H7 (cell line): Measurements from ENCODE around the gene FIBIN. TPM values are rescaled to one million over a fixed set of nuclear protein-coding genes. Genes with fewer than 3 reads are reported as not detected.
"Not testable (repeated sequence)": the region's sequence is repeated elsewhere in the genome, so short reads cannot be mapped to it uniquely, and the experiment has no call there.

ENCODE experiments used
- DNase-seq: peaks from one replicate; pipeline ENCODE4 v3.0.0; 2012
- H3K27me3 ChIP-seq: 2 replicates; pipeline ENCODE4 v1.6.0; 2011; ENCODE audit warnings: mild to moderate bottlenecking, low read length; ENCODE audit not compliant: control insufficient read depth, insufficient read depth
- H3K36me3 ChIP-seq: replicated peaks from 2 replicates; pipeline ENCODE4 v1.5.1; 2011; ENCODE audit warnings: low read length; ENCODE audit not compliant: control insufficient read depth, insufficient read depth
- H3K4me3 ChIP-seq: 2 replicates; pipeline ENCODE4 v1.5.1; 2011; ENCODE audit warnings: low read depth, mild to moderate bottlenecking, control low read depth, low read length, moderate library complexity; ENCODE audit not compliant: insufficient read depth
- total RNA-seq: library from RNA; depleted of rRNA; stranded (reverse); fragments of >200 nt; shearing (Covaris generic); gene quantifications from 2 replicates; pipeline ENCODE4 v1.2.3, GENCODE V29; 2014

FIBIN gene
- total RNA-seq, 1 experiment from 2014 or later = 0.07 TPM

- H3K36me3 ChIP-seq = no peaks in the 10 kb centered on the region
- H3K4me3 ChIP-seq = peak overlapping the region; percentile 40; the same call in 1 of the 2 replicates
- no peaks in the 10 kb centered on the region for H3K27me3 ChIP-seq
- DNase-seq = no peak
Observed at GRCh38 chr11:26964339-26964738, 29.6 kb upstream of the FIBIN start.

- H3K27me3 ChIP-seq, H3K36me3 ChIP-seq: not testable (repeated sequence)
- peak; percentile 7 for DNase-seq
- H3K4me3 ChIP-seq = peak overlapping the region; percentile 40
Observed at GRCh38 chr11:26964847-26965485, 28.9 kb upstream of the FIBIN start.

- no peaks in the 10 kb centered on the region for H3K27me3 ChIP-seq
- H3K4me3 ChIP-seq = no peak overlapping the region
- no peak for DNase-seq
- no peaks in the 10 kb centered on the region for H3K36me3 ChIP-seq
Observed at GRCh38 chr11:26971961-26972360, 22.0 kb upstream of the FIBIN start.

- Histone ChIP-seq H3K36me3 (no peaks in the 10 kb centered on the region), H3K27me3 (no peaks in the 10 kb centered on the region), H3K4me3 (no peak overlapping the region)
- DNase-seq = no peak
Observed at GRCh38 chr11:26974069-26974783, 19.7 kb upstream of the FIBIN start.

- Histone ChIP-seq H3K27me3 (no peaks in the 10 kb centered on the region), H3K4me3 (no peak overlapping the region), H3K36me3 (no peaks in the 10 kb centered on the region)
- no peak for DNase-seq
Observed at GRCh38 chr11:26974996-26975395, 18.9 kb upstream of the FIBIN start.

GRCh38 chr11:26976389-26976788 is 17.5 kb upstream of the FIBIN start:
- H3K36me3 ChIP-seq = no peaks in the 10 kb centered on the region
- H3K4me3 ChIP-seq = no peak overlapping the region
- no peak for DNase-seq
- no peaks in the 10 kb centered on the region for H3K27me3 ChIP-seq

GRCh38 chr11:26977209-26977608 is 16.7 kb upstream of the FIBIN start:
- H3K27me3 ChIP-seq, H3K4me3 ChIP-seq, DNase-seq, H3K36me3 ChIP-seq: not testable (repeated sequence)

- H3K4me3 ChIP-seq = no peak overlapping the region
- DNase-seq = no peak
- no peaks in the 10 kb centered on the region for H3K36me3 ChIP-seq
- H3K27me3 ChIP-seq = no peaks in the 10 kb centered on the region
Observed at GRCh38 chr11:26983645-26984044, 10.3 kb upstream of the FIBIN start.

GRCh38 chr11:26985470-26985869 is 8.4 kb upstream of the FIBIN start:
- Histone ChIP-seq H3K36me3 (no peaks in the 10 kb centered on the region), H3K27me3 (no peaks in the 10 kb centered on the region), H3K4me3 (no peak overlapping the region)
- DNase-seq = no peak

- Histone ChIP-seq H3K36me3 (no peaks in the 10 kb centered on the region), H3K4me3 (no peak overlapping the region), H3K27me3 (no peaks in the 10 kb centered on the region)
- DNase-seq = no peak
Observed at GRCh38 chr11:26985943-26986342, 8.0 kb upstream of the FIBIN start.

- no peaks in the 10 kb centered on the region for H3K36me3 ChIP-seq
- no peaks in the 10 kb centered on the region for H3K27me3 ChIP-seq
- DNase-seq = no peak
- H3K4me3 ChIP-seq = no peak overlapping the region
Observed at GRCh38 chr11:26987272-26987671, 6.6 kb upstream of the FIBIN start.

GRCh38 chr11:26987731-26988130 is 6.2 kb upstream of the FIBIN start:
- H3K36me3 ChIP-seq = no peaks in the 10 kb centered on the region
- no peaks in the 10 kb centered on the region for H3K27me3 ChIP-seq
- no peak overlapping the region for H3K4me3 ChIP-seq
- DNase-seq = no peak

GRCh38 chr11:26992031-26992541 is 1.8 kb upstream of the FIBIN start:
- peaks cover 6% of the 10 kb centered on the region for H3K27me3 ChIP-seq
- H3K36me3 ChIP-seq = no peaks in the 10 kb centered on the region
- DNase-seq = no peak
- H3K4me3 ChIP-seq = no peak overlapping the region

- DNase-seq = peak; percentile 35
- H3K36me3 ChIP-seq = no peaks in the 10 kb centered on the region
- H3K27me3 ChIP-seq = peaks cover 6% of the 10 kb centered on the region
- no peak overlapping the region for H3K4me3 ChIP-seq
Observed at GRCh38 chr11:26994631-26995095, 751 bp downstream of the FIBIN start.

GRCh38 chr11:26995701-26996460 is 2.0 kb downstream of the FIBIN start:
- DNase-seq = no peak
- peaks cover 6% of the 10 kb centered on the region for H3K27me3 ChIP-seq
- H3K4me3 ChIP-seq = no peak overlapping the region

More at GRCh38 chr11:26995701-26996460, 2.0 kb downstream of the FIBIN start:
- no peaks in the 10 kb centered on the region for H3K36me3 ChIP-seq
